Activated T-helper 17 cell treated with anti-CD3 and anti-CD28 coated beads, Interleukin-2, amount 50 U/mL, for 72 hours (primary cell): ENCODE data around the gene DCAF6. TPM values are rescaled to one million over a fixed set of nuclear protein-coding genes. Genes with fewer than 3 reads are reported as not detected.

ENCODE experiments used
- ATAC-seq: fragments of 150-1000 bp; cut with Tn5 transposase; replicated peaks from 2 replicates; pipeline ENCODE4 v1.10.0; 2021; ENCODE audit warnings: mild to moderate bottlenecking, moderate library complexity
- H3K27ac Mint-ChIP-seq: one replicate; pipeline ENCODE4 v1.8.0; 2022; ENCODE audit warnings: mixed read lengths
- H3K27me3 Mint-ChIP-seq: one replicate; pipeline ENCODE4 v1.8.0; 2022; ENCODE audit warnings: mixed read lengths
- H3K36me3 Mint-ChIP-seq: one replicate; pipeline ENCODE4 v1.8.0; 2022; ENCODE audit warnings: low read depth, mild to moderate bottlenecking, mixed read lengths
- H3K4me1 Mint-ChIP-seq: one replicate; pipeline ENCODE4 v1.8.0; 2022; ENCODE audit warnings: mixed read lengths
- H3K4me3 Mint-ChIP-seq: one replicate; pipeline ENCODE4 v1.8.0; 2022; ENCODE audit warnings: mild to moderate bottlenecking, mixed read lengths
- H3K9me3 Mint-ChIP-seq: one replicate; pipeline ENCODE4 v1.8.0; 2022; ENCODE audit warnings: mixed read lengths
- total RNA-seq, 2 donors: library from RNA; stranded (reverse); gene quantifications; one replicate each; pipeline ENCODE4 v1.2.3, GENCODE V29; 2022

DCAF6 gene
- total RNA-seq, 2 donors from 2014 or later: 25.9 to 37.3 TPM

GRCh38 chr1:167968569-167968968 is 32.1 kb downstream of the DCAF6 start:
- Mint-ChIP-seq H3K4me1 (peaks cover 5% of the 10 kb centered on the region), H3K27me3 (no peaks in the 10 kb centered on the region), H3K9me3 (no peaks in the 10 kb centered on the region), H3K27ac (no peak overlapping the region), H3K36me3 (peaks cover 50% of the 10 kb centered on the region), H3K4me3 (no peak overlapping the region)
- no peak for ATAC-seq

GRCh38 chr1:167973832-167974231 is 37.3 kb downstream of the DCAF6 start:
- no peak overlapping the region for H3K27ac Mint-ChIP-seq
- H3K9me3 Mint-ChIP-seq: no peaks in the 10 kb centered on the region
- peaks cover 55% of the 10 kb centered on the region for H3K36me3 Mint-ChIP-seq
- no peaks in the 10 kb centered on the region for H3K4me1 Mint-ChIP-seq
- no peak overlapping the region for H3K4me3 Mint-ChIP-seq
- no peak for ATAC-seq
- no peaks in the 10 kb centered on the region for H3K27me3 Mint-ChIP-seq

DNA sequence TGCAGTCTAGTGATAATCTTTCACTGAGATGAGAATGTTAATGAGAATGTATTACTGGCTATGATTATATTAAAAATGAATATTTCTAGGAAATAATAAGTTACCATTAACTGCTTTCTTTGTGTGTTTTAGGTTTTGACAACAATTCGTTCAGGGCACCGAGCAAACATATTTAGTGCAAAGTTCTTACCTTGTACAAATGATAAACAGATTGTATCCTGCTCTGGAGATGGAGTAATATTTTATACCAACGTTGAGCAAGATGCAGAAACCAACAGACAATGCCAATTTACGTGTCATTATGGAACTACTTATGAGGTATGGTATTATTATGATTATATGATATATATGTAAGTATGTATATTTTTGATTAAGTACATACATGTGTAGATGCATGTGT is 38.2 kb downstream of the DCAF6 start:
- no peak for ATAC-seq
- H3K4me3 Mint-ChIP-seq: no peak overlapping the region

DNA sequence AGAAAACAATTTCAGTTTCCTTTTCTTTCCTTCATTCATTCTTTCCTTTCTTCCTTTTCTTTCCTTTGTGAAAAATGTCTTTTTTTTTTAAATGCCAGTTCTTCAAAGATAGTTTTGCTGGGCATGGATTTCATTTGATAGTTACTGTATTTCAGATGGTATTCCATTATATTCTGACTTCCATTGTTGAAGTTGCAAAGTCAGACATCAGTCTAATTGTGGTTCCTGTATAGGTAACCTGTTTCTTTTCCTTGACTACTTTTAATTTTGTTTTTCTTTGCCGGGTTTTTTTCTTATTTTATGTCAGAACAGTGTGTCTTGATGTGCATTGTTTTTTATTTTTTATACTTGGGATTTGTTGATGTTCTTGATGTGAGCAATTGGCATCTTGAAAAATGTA is 40.8 kb downstream of the DCAF6 start:
- no peak overlapping the region for H3K27ac Mint-ChIP-seq
- no peaks in the 10 kb centered on the region for H3K27me3 Mint-ChIP-seq
- H3K36me3 Mint-ChIP-seq: peaks cover 78% of the 10 kb centered on the region
- H3K4me3 Mint-ChIP-seq: no peak overlapping the region
- ATAC-seq: no peak
- H3K9me3 Mint-ChIP-seq: no peaks in the 10 kb centered on the region
- H3K4me1 Mint-ChIP-seq: no peaks in the 10 kb centered on the region

More for the DNA sequence above, 38.2 kb downstream of the DCAF6 start:
- Mint-ChIP-seq H3K9me3 (no peaks in the 10 kb centered on the region), H3K27me3 (no peaks in the 10 kb centered on the region), H3K27ac (no peak overlapping the region), H3K4me1 (no peaks in the 10 kb centered on the region), H3K36me3 (peaks cover 63% of the 10 kb centered on the region)

DNA sequence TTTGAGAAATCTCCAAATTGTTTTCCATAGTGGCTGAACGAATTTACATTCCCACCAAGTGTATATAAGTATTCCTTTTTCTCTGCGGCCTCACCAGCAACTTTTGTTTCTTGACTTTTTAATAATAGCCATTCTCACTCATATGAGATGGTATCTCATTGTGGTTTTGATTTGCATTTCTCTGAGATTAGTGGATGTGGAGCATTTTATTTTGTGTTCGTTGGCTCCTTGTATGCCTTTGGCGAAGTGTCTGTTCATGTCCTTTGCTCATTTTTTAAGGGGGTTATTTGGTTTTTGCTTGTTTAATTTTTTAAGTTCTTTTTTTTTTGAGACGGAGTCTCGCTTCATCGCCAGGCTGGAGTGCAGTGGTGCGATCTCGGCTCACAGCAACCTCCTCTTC is 45.5 kb downstream of the DCAF6 start:
- H3K36me3 Mint-ChIP-seq: peaks cover 66% of the 10 kb centered on the region
- H3K4me1 Mint-ChIP-seq: peaks cover 8% of the 10 kb centered on the region
- no peaks in the 10 kb centered on the region for H3K9me3 Mint-ChIP-seq
- no peak overlapping the region for H3K27ac Mint-ChIP-seq
- H3K27me3 Mint-ChIP-seq: no peaks in the 10 kb centered on the region
- no peak for ATAC-seq
- no peak overlapping the region for H3K4me3 Mint-ChIP-seq

GRCh38 chr1:167983797-167984420 is 47.4 kb downstream of the DCAF6 start:
- H3K27me3 Mint-ChIP-seq: no peaks in the 10 kb centered on the region
- H3K9me3 Mint-ChIP-seq: no peaks in the 10 kb centered on the region
- no peak overlapping the region for H3K4me3 Mint-ChIP-seq
- peaks cover 52% of the 10 kb centered on the region for H3K36me3 Mint-ChIP-seq
- peaks cover 8% of the 10 kb centered on the region for H3K4me1 Mint-ChIP-seq
- no peak for ATAC-seq
- no peak overlapping the region for H3K27ac Mint-ChIP-seq

DNA sequence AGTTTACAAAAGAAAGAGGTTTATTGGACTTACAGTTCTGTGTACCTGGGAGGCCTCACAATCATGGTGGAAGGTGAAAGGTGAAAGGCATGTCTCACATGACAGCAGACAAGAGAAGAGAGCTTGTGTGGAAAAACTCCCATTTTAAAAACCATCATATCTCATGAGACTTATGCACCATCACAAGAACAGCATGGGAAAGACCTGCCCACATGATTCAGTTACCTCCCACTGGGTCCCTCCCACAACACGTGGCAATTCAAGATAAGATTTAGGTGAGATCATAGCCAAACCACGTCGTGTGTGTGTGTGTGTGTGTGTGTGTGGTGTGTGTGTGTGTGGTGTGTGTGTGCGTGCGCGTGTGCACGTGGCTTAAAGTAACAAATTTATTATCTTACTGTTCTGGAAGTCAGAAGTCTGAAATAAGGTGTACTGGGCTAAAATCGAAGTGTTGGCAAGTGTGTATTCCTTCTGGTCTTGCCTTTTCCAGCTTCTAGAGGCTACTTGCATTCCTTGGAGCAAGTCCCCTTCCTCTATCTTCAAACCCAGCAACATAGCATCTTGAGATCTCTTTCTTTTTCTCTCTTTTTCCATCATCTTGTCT is 48.5 kb downstream of the DCAF6 start:
- peaks cover 44% of the 10 kb centered on the region for H3K36me3 Mint-ChIP-seq
- H3K4me1 Mint-ChIP-seq: peaks cover 8% of the 10 kb centered on the region
- no peak overlapping the region for H3K27ac Mint-ChIP-seq
- H3K9me3 Mint-ChIP-seq: no peaks in the 10 kb centered on the region
- no peak for ATAC-seq
- H3K4me3 Mint-ChIP-seq: no peak overlapping the region
- no peaks in the 10 kb centered on the region for H3K27me3 Mint-ChIP-seq

DNA sequence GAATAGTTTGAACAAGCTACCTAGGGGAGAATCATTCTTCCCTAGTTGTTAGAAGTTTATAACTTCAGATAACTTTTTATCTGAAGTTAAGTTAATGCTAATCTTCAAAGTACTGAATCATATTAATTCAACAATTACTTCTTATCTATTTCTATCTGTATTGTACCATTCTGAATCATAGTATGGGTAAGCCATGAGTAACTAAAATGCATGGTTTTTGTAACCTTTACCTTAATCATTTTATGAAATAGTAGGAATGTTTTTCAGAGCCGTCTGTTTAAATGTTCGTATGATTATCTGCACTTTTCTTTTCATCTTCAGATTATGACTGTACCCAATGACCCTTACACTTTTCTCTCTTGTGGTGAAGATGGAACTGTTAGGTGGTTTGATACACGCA is 50.7 kb downstream of the DCAF6 start:
- no peaks in the 10 kb centered on the region for H3K9me3 Mint-ChIP-seq
- ATAC-seq: no peak
- H3K36me3 Mint-ChIP-seq: peaks cover 32% of the 10 kb centered on the region
- no peaks in the 10 kb centered on the region for H3K27me3 Mint-ChIP-seq
- no peak overlapping the region for H3K27ac Mint-ChIP-seq
- peaks cover 8% of the 10 kb centered on the region for H3K4me1 Mint-ChIP-seq
- H3K4me3 Mint-ChIP-seq: no peak overlapping the region

- H3K4me1 Mint-ChIP-seq: no peaks in the 10 kb centered on the region
- H3K36me3 Mint-ChIP-seq: peaks cover 52% of the 10 kb centered on the region
- H3K9me3 Mint-ChIP-seq: no peaks in the 10 kb centered on the region
- no peak overlapping the region for H3K27ac Mint-ChIP-seq
- no peak overlapping the region for H3K4me3 Mint-ChIP-seq
- H3K27me3 Mint-ChIP-seq: no peaks in the 10 kb centered on the region
- no peak for ATAC-seq
These were observed 55.1 kb downstream of the DCAF6 start for GRCh38 chr1:167991546-167991945.

- Mint-ChIP-seq H3K27me3 (no peaks in the 10 kb centered on the region), H3K36me3 (peaks cover 57% of the 10 kb centered on the region), H3K4me1 (no peaks in the 10 kb centered on the region), H3K4me3 (no peak overlapping the region), H3K9me3 (no peaks in the 10 kb centered on the region), H3K27ac (no peak overlapping the region)
- no peak for ATAC-seq
These were observed 57.2 kb downstream of the DCAF6 start for GRCh38 chr1:167993720-167994119.

DNA sequence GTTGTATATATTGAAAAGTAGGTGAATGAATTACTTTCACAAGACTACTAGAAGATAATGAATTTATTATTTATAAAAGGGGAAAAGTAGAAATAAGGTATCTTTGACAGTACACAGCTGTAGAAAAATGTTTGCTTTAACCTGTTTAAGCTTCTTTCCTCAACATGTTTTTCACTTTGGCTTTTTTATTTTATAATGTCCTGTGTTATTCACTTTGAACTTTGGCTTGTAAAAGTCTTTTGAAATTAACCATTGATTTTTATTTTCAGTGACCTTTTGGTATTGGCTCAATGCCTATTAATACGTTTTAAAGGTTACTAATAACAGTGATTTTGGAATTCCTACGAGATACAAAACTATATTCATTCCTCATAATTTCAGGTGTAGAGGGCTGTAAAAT is 58.1 kb downstream of the DCAF6 start:
- Mint-ChIP-seq H3K27me3 (no peaks in the 10 kb centered on the region), H3K4me1 (no peaks in the 10 kb centered on the region), H3K4me3 (no peak overlapping the region), H3K27ac (no peak overlapping the region), H3K9me3 (no peaks in the 10 kb centered on the region), H3K36me3 (peaks cover 59% of the 10 kb centered on the region)
- no peak for ATAC-seq

DNA sequence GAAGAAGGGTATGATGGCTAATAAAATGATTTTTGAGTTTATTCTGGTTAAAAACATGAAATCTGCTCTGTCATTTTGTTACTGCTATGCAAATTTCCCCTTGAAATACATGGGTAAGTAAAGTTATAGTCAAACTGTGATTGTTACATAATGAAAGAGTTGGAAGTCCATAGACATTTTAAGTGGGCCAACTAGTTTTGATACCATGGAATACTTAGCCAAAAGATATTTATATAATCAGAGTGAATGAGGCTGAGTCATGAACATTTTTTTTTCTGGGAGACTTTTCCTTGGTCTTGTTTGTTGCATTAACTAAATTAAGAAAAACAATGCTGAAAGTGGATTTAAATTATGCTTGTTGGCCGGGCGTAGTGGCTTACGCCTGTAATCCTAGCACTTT is 58.6 kb downstream of the DCAF6 start:
- Mint-ChIP-seq H3K27ac (no peak overlapping the region), H3K9me3 (no peaks in the 10 kb centered on the region), H3K4me3 (no peak overlapping the region), H3K4me1 (no peaks in the 10 kb centered on the region), H3K36me3 (peaks cover 60% of the 10 kb centered on the region), H3K27me3 (no peaks in the 10 kb centered on the region)
- no peak for ATAC-seq

DNA sequence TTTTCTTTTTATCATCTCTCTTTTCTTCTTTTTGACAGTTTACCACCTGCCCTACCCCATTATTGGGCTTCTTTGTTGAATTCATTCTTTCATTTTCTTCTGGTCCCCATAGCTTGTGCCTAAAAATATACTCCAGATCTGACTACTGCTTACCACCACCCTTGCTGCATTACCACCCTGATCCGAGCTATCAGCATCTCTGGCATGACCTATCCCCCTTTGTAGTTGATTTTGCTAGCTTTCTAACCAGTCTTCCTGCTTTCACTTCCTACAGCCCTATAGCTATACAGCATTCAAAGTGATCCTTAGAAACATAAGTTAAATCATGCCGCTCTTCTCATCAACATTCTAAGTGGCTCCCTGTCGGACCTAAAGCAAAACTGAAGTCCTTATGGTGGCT is 59.8 kb downstream of the DCAF6 start:
- H3K27me3 Mint-ChIP-seq: no peaks in the 10 kb centered on the region

GRCh38 chr1:167997037-167997575 is 60.6 kb downstream of the DCAF6 start:
- H3K27me3 Mint-ChIP-seq: no peaks in the 10 kb centered on the region
- H3K9me3 Mint-ChIP-seq: no peaks in the 10 kb centered on the region
- H3K27ac Mint-ChIP-seq: no peak overlapping the region
- H3K4me1 Mint-ChIP-seq: no peaks in the 10 kb centered on the region
- no peak for ATAC-seq
- no peak overlapping the region for H3K4me3 Mint-ChIP-seq
- peaks cover 70% of the 10 kb centered on the region for H3K36me3 Mint-ChIP-seq

More for the DNA sequence above, 59.8 kb downstream of the DCAF6 start:
- H3K36me3 Mint-ChIP-seq: peaks cover 68% of the 10 kb centered on the region
- no peak for ATAC-seq
- H3K4me1 Mint-ChIP-seq: no peaks in the 10 kb centered on the region
- no peak overlapping the region for H3K27ac Mint-ChIP-seq
- no peak overlapping the region for H3K4me3 Mint-ChIP-seq
- no peaks in the 10 kb centered on the region for H3K9me3 Mint-ChIP-seq

GRCh38 chr1:167999877-168000276 is 63.4 kb downstream of the DCAF6 start:
- Mint-ChIP-seq H3K27ac (no peak overlapping the region), H3K36me3 (peaks cover 71% of the 10 kb centered on the region), H3K9me3 (no peaks in the 10 kb centered on the region), H3K4me3 (no peak overlapping the region), H3K4me1 (no peaks in the 10 kb centered on the region), H3K27me3 (no peaks in the 10 kb centered on the region)
- no peak for ATAC-seq
